Neuronal stem cell (in vitro differentiated cells): ENCODE data around the gene ANKRD17.

Source experiments
- DNase-seq: peaks from one replicate; pipeline ENCODE4 v3.0.0-alpha.2; 2013; ENCODE audit warnings: low spot score
- H2AFZ ChIP-seq: one replicate; pipeline ENCODE4 v1.6.1; 2013; ENCODE audit warnings: mild to moderate bottlenecking, low read length, inconsistent platforms
- H2AK5ac ChIP-seq: 2 replicates; pipeline ENCODE4 v1.6.1; 2013; ENCODE audit warnings: low read depth, mild to moderate bottlenecking, inconsistent platforms, low read length, moderate library complexity, mixed read lengths
- H2BK120ac ChIP-seq: 2 replicates; pipeline ENCODE4 v1.6.1; 2013; ENCODE audit warnings: low read depth, mild to moderate bottlenecking, inconsistent platforms, low read length, moderate library complexity, mixed read lengths
- H2BK12ac ChIP-seq: one replicate; pipeline ENCODE4 v1.6.1; 2013; ENCODE audit warnings: low read length, inconsistent platforms
- H2BK15ac ChIP-seq: 2 replicates; pipeline ENCODE4 v1.6.1; 2013; ENCODE audit warnings: mild to moderate bottlenecking, low read length, inconsistent platforms, mixed read lengths
- H2BK5ac ChIP-seq: one replicate; pipeline ENCODE4 v1.6.1; 2013; ENCODE audit warnings: inconsistent platforms, mild to moderate bottlenecking, low read length, moderate library complexity
- H3K14ac ChIP-seq: one replicate; pipeline ENCODE4 v1.6.1; 2013; ENCODE audit warnings: low read length, inconsistent platforms
- H3K18ac ChIP-seq: 2 replicates; pipeline ENCODE4 v1.6.1; 2013; ENCODE audit warnings: low read length, inconsistent platforms
- H3K23ac ChIP-seq: 2 replicates; pipeline ENCODE4 v1.6.1; 2013; ENCODE audit warnings: low read depth, mild to moderate bottlenecking, mixed read lengths, low read length, inconsistent platforms; ENCODE audit not compliant: poor library complexity
- H3K27ac ChIP-seq: replicated peaks from 3 replicates; pipeline ENCODE4 v1.5.1; 2013; ENCODE audit warnings: low read length, inconsistent platforms
- H3K27me3 ChIP-seq, 3 experiments: 2 replicates each; pipeline ENCODE4 v1.6.1; 2013; ENCODE audit warnings: low read length in 3 of 3, mild to moderate bottlenecking in 2 of 3, inconsistent platforms in 1 of 3, low read depth in 1 of 3, mixed read lengths in 1 of 3, moderate library complexity in 1 of 3; ENCODE audit not compliant: control insufficient read depth in 3 of 3, insufficient read depth in 3 of 3
- H3K36me3 ChIP-seq, 2 donors: replicated peaks in 1 of 2; 2 replicates each; pipeline ENCODE4 v1.6.1; 2013; ENCODE audit warnings: low read length in 2 of 2; ENCODE audit not compliant: control insufficient read depth in 2 of 2, insufficient read depth in 2 of 2
- H3K4ac ChIP-seq: 2 replicates; pipeline ENCODE4 v1.6.1; 2013; ENCODE audit warnings: inconsistent platforms, mild to moderate bottlenecking, low read length, moderate library complexity
- H3K4me1 ChIP-seq, 2 donors: 1 replicate in 1 of 2; 2 replicates in 1 of 2; pipeline ENCODE4 v1.6.1; 2013; ENCODE audit warnings: low read length in 2 of 2, low read depth in 1 of 2; ENCODE audit not compliant: control insufficient read depth in 2 of 2, insufficient read depth in 1 of 2
- H3K4me2 ChIP-seq: one replicate; pipeline ENCODE4 v1.6.1; 2013; ENCODE audit warnings: mild to moderate bottlenecking, low read length, inconsistent platforms; ENCODE audit not compliant: insufficient read depth, poor library complexity, severe bottlenecking
- H3K4me3 ChIP-seq, 2 donors: 2 replicates each; pipeline ENCODE4 v1.5.1; 2013; ENCODE audit warnings: low read length in 2 of 2, mild to moderate bottlenecking in 2 of 2, inconsistent platforms in 1 of 2, moderate library complexity in 1 of 2
- H3K79me1 ChIP-seq: one replicate; pipeline ENCODE4 v1.6.1; 2013; ENCODE audit warnings: low read depth, mild to moderate bottlenecking, inconsistent platforms, low read length, moderate library complexity
- H3K9ac ChIP-seq: one replicate; pipeline ENCODE4 v1.6.1; 2013; ENCODE audit warnings: mild to moderate bottlenecking, low read depth, low read length, inconsistent platforms; ENCODE audit not compliant: poor library complexity
- H3K9me3 ChIP-seq, 2 donors: replicated peaks in 1 of 2; 2 replicates each; pipeline versions ENCODE3 to v1.6.1; 2013; ENCODE audit warnings: low read length in 2 of 2, mild to moderate bottlenecking in 2 of 2, inconsistent platforms in 1 of 2, low read depth in 1 of 2, mixed read lengths in 1 of 2, moderate library complexity in 1 of 2; ENCODE audit not compliant: control insufficient read depth in 2 of 2, insufficient read depth in 1 of 2
- H4K8ac ChIP-seq: one replicate; pipeline ENCODE4 v1.6.1; 2013; ENCODE audit warnings: low read depth, mild to moderate bottlenecking, inconsistent platforms, low read length, moderate library complexity
- H4K91ac ChIP-seq: one replicate; pipeline ENCODE4 v1.6.1; 2013; ENCODE audit warnings: low read length, low read depth, mild to moderate bottlenecking, inconsistent platforms; ENCODE audit not compliant: poor library complexity
- WGBS, 2 donors: extraction: QIAGEN DNeasy Blood & Tissue Kit; methylation state at CpG; one replicate each; pipeline ENCODE4 v1.1.7; 2013; ENCODE audit warnings: missing lambda C conversion rate in 2 of 2, mixed read lengths in 1 of 2; ENCODE audit not compliant: insufficient read length in 2 of 2, insufficient replicate concordance in 1 of 2; ENCODE audit errors: extremely low coverage in 2 of 2; 5-methylcytosine and 5-hydroxymethylcytosine counted together

ANKRD17 gene

GRCh38 chr4:73185903-73186302 is 72.7 kb downstream of the ANKRD17 start:
- no peaks in the 10 kb centered on the region for H3K4me1 ChIP-seq
- H4K91ac ChIP-seq: no peak overlapping the region
- no peak for DNase-seq
- no peak overlapping the region for H3K4me2 ChIP-seq
- peaks cover 0 to 45% of the 10 kb centered on the region in 2 donors for H3K36me3 ChIP-seq
- H3K9me3 ChIP-seq: no peaks in the 10 kb centered on the region
- H3K4me3 ChIP-seq: no peak overlapping the region
- no peak overlapping the region for H2AFZ ChIP-seq
- H3K9ac ChIP-seq: no peak overlapping the region
- H3K23ac ChIP-seq: no peak overlapping the region
- no peak overlapping the region for H2BK120ac ChIP-seq
- no peak overlapping the region for H3K27ac ChIP-seq
- no peak overlapping the region for H3K18ac ChIP-seq
- no peak overlapping the region for H2BK5ac ChIP-seq
- no peak overlapping the region for H3K14ac ChIP-seq
- H3K27me3 ChIP-seq: no peaks in the 10 kb centered on the region
- no peak overlapping the region for H3K4ac ChIP-seq
- H2BK12ac ChIP-seq: no peak overlapping the region
- H4K8ac ChIP-seq: no peak overlapping the region
- H3K79me1 ChIP-seq: no peaks in the 10 kb centered on the region
- H2AK5ac ChIP-seq: no peak overlapping the region
- no peak overlapping the region for H2BK15ac ChIP-seq

GRCh38 chr4:73181231-73181630 is 77.4 kb downstream of the ANKRD17 start:
- H4K91ac ChIP-seq: no peak overlapping the region
- no peak overlapping the region for H2BK5ac ChIP-seq
- no CpG with 5 or more reads among the region's 3 CpGs for WGBS, 2 donors
- no peak overlapping the region for H2BK120ac ChIP-seq
- peaks cover 0 to 42% of the 10 kb centered on the region in 2 donors for H3K36me3 ChIP-seq
- no peak overlapping the region for H2AK5ac ChIP-seq
- H2BK12ac ChIP-seq: no peak overlapping the region
- H3K27me3 ChIP-seq: no peaks in the 10 kb centered on the region
- H3K4me2 ChIP-seq: no peak overlapping the region
- H3K4me1 ChIP-seq: no peaks in the 10 kb centered on the region
- H4K8ac ChIP-seq: no peak overlapping the region
- no peak overlapping the region for H3K4ac ChIP-seq
- H3K9me3 ChIP-seq: peaks cover 0 to 7% of the 10 kb centered on the region in 2 donors
- H3K4me3 ChIP-seq: no peak overlapping the region
- no peak overlapping the region for H2BK15ac ChIP-seq
- H3K18ac ChIP-seq: no peak overlapping the region
- no peak for DNase-seq
- no peak overlapping the region for H3K27ac ChIP-seq
- H3K23ac ChIP-seq: no peak overlapping the region
- H3K9ac ChIP-seq: no peak overlapping the region
- no peak overlapping the region for H2AFZ ChIP-seq
- H3K79me1 ChIP-seq: peaks cover 2% of the 10 kb centered on the region
- H3K14ac ChIP-seq: no peak overlapping the region

GRCh38 chr4:73178389-73178788 is 80.2 kb downstream of the ANKRD17 start:
- no peak overlapping the region for H2BK5ac ChIP-seq
- H3K27ac ChIP-seq: no peak overlapping the region
- H2BK120ac ChIP-seq: no peak overlapping the region
- no peak for DNase-seq
- H4K91ac ChIP-seq: no peak overlapping the region
- H3K9me3 ChIP-seq: peaks cover 0 to 33% of the 10 kb centered on the region in 2 donors
- H4K8ac ChIP-seq: no peak overlapping the region
- no peak overlapping the region for H3K23ac ChIP-seq
- H3K4me3 ChIP-seq: no peak overlapping the region
- H3K14ac ChIP-seq: no peak overlapping the region
- H2BK12ac ChIP-seq: no peak overlapping the region
- no peak overlapping the region for H3K4me2 ChIP-seq
- H2BK15ac ChIP-seq: no peak overlapping the region
- H3K79me1 ChIP-seq: peaks cover 2% of the 10 kb centered on the region
- no CpG with 5 or more reads among the region's 5 CpGs for WGBS, 2 donors
- H3K27me3 ChIP-seq: no peaks in the 10 kb centered on the region
- no peak overlapping the region for H3K9ac ChIP-seq
- peaks cover 4 to 58% of the 10 kb centered on the region in 2 donors for H3K36me3 ChIP-seq
- H3K18ac ChIP-seq: no peak overlapping the region
- H2AFZ ChIP-seq: no peak overlapping the region
- H2AK5ac ChIP-seq: no peak overlapping the region
- no peaks in the 10 kb centered on the region for H3K4me1 ChIP-seq
- H3K4ac ChIP-seq: no peak overlapping the region

GRCh38 chr4:73172161-73172560 is 86.4 kb downstream of the ANKRD17 start:
- no peak overlapping the region for H3K4me3 ChIP-seq
- no peak overlapping the region for H3K9ac ChIP-seq
- peaks cover 25 to 100% of the 10 kb centered on the region in 2 donors for H3K36me3 ChIP-seq
- H2BK120ac ChIP-seq: no peak overlapping the region
- no peak overlapping the region for H3K4me2 ChIP-seq
- peaks cover 2 to 75% of the 10 kb centered on the region in 2 donors for H3K9me3 ChIP-seq
- H2AFZ ChIP-seq: no peak overlapping the region
- H3K23ac ChIP-seq: no peak overlapping the region
- no peak overlapping the region for H2BK12ac ChIP-seq
- no peak overlapping the region for H3K27ac ChIP-seq
- H3K18ac ChIP-seq: no peak overlapping the region
- H3K14ac ChIP-seq: no peak overlapping the region
- no peak for DNase-seq
- no peak overlapping the region for H2AK5ac ChIP-seq
- no peaks in the 10 kb centered on the region for H3K27me3 ChIP-seq
- H4K8ac ChIP-seq: no peak overlapping the region
- H3K79me1 ChIP-seq: peaks cover 2% of the 10 kb centered on the region
- WGBS, 2 donors: no CpG with 5 or more reads among the region's 2 CpGs
- no peak overlapping the region for H2BK5ac ChIP-seq
- H3K4me1 ChIP-seq: no peaks in the 10 kb centered on the region
- no peak overlapping the region for H2BK15ac ChIP-seq
- H4K91ac ChIP-seq: no peak overlapping the region
- no peak overlapping the region for H3K4ac ChIP-seq
